Measurements from ENCODE around the gene SULT1A3. TPM values are rescaled to one million over a fixed set of nuclear protein-coding genes. Genes with fewer than 3 reads are reported as not detected.
"Not testable (repeated sequence)": the region's sequence is repeated elsewhere in the genome, so short reads cannot be mapped to it uniquely, and the experiment has no call there.

SULT1A3 gene
- total RNA-seq, 3 donors from 2014 or later = 37.1 to 96.5 (median 66.7) TPM

DNA sequence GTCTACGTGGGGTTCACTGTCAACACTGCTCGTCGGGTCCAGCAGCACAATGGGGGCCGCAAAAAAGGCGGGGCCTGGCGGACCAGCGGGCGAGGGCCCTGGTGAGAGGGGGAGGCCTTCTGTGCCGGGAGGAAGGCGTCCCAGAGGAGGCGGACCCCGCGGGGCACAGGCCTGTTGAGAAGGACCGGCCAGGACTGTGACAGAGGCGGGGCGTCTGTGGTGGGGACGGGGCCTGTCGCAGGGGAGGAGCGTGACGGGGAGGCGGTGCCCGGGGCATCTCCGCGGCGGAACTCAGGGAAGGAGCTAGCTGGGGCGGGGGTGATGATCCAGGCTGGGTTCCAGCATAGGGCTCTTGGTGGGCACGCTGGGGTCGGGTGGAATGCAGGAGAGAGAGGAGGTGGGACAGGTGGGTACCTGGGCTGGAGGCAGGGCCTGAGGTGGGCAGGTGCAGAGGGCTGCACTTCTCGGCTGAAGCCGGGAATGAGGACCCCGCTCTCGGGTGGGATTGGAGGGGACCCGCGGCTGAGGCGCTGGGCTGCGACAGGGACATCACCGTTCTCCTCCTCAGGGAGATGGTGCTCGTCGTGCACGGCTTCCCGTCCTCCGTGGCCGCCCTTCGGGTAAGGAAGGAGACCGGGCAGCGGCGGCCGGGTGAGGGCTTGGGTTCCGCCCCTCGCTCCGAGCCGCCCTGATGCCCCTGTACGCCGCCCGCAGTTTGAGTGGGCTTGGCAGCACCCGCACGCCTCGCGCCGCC lies 4.7 kb upstream of the SULT1A3 start:
- H3K9me3 ChIP-seq; intact Hi-C loops (cut with DNase I, micrococcal nuclease); H3K4me3 ChIP-seq; H3K36me3 ChIP-seq (ENCODE audit: low read depth); H3K4me1 ChIP-seq (ENCODE audit: low read depth): not testable (repeated sequence)
- ATAC-seq = peak; percentile 80
- peak in 2 of 3 donors; percentile 59 to 71 for DNase-seq

DNA sequence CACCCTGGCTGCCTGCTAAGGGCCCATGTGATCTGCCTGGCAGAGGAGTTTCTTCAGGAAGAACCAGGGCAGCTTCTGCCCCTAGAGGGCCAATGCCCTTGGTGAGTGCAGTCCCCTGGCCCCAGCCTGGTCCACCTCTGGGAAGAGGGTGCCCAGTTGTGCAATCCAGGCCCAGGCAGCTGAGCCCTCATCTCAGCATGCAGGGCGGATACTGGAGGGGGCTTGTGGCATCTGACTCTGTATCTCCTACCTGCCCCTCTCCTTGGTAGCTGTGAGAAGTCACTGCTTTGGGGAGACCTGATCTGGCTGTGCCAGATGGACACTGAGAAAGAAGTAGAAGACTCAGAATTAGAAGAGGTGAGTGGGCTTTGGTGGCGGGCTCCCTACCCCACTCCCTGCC lies 2.1 kb upstream of the SULT1A3 start:
- H3K4me3 ChIP-seq; H3K4me1 ChIP-seq (ENCODE audit: low read depth); H3K9me3 ChIP-seq; H3K36me3 ChIP-seq (ENCODE audit: low read depth); intact Hi-C loops (cut with DNase I, micrococcal nuclease); ATAC-seq: not testable (repeated sequence)
- DNase-seq = peak in 2 of 3 donors; percentile 2 to 36

DNA sequence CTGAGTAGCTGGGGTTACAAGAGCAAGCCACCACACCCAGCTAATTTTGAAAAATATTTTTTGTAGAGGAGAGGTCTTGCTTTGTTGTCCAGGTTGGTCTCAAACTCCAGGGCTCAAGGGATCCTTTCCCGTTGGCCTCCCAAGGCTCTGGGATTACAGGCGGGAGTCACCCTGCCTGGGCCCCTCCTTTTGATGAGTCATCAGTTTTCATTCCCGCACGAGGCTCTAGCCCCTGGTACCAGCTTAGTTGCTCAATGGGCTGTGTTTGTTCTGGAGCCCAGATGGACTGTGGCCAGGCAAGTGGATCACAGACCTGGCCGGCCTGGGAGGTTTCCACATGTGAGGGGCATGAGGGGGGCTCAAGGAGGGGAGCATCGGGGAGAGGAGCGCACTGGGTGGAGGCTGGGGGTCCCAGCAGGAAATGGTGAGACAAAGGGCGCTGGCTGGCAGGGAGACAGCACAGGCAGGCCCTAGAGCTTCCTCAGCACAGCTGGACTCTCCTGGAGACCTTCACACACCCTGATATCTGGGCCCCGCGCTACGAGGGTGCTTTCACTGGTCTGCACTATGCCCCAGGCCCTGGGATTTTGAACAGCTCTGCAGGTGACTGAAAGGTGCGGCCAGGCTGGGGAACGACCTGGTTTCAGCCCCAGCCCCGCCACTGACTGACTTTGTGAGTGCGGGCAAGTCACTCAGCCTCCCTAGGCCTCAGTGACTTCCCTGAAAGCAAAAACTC lies 721 bp downstream of the SULT1A3 start:
- H3K4me1 ChIP-seq (ENCODE audit: low read depth); H3K36me3 ChIP-seq (ENCODE audit: low read depth); H3K4me3 ChIP-seq; H3K9me3 ChIP-seq; DNase-seq; intact Hi-C loops (cut with DNase I, micrococcal nuclease): not testable (repeated sequence)
- peak; percentile 76 for ATAC-seq

DNA sequence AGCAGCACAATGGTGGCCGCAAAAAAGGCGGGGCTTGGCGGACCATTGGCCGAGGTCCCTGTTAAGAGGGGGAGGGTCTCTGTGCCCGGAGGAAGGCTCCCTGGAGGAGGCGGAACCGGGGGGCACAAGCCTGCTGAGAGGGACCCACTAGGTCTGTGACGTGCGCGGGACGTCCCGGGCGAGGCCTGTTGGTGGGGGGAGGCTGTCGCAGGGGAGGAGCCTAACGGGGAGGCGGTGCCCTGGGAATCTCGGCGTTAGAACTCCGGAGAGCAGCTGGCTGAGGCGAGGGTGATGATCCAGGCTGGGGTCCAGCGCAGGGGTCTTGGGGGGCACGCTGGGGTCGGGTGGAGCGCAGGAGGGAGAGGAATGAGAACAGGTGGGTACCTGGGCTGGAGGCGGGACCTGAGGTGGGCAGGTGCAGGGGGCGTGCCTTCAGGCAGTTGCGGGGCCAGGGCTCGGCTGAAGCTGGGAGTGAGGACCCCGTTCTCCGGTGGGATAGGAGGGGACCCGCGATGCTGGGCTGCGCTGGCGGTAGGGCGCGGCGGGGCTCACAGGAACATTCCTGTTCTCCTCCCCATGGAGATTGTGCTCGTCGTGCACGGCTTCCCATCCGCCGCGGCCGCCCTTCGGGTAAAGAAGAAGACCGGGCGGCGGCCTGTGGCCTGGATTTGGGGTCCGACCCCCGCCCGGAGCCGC lies 6.6 kb downstream of the SULT1A3 start:
- H3K4me3 ChIP-seq; intact Hi-C loops (cut with DNase I, micrococcal nuclease); H3K9me3 ChIP-seq; H3K4me1 ChIP-seq (ENCODE audit: low read depth); H3K36me3 ChIP-seq (ENCODE audit: low read depth): not testable (repeated sequence)
- ATAC-seq = peak; percentile 69
- DNase-seq = peak; percentile 32 to 58 (median 54)

DNA sequence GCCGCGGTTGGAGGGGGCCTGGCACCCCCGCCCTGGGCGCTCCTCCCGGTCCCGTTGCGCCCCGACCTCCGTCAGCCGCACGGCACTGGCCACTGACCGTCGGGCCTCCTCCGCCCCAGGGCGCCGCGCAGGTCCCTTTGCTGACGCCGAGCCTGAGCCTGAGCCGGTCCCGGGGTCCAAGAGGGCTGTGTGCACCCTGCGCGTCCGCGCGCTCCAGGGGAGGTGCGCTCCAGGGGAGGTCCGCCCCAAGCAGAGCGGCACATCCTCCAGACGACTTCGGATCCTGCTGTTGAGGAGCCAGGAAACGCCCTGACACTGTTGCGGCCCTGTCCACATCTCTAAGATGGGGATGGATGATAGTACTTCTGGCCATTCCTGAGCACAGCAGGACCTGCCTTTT lies 7.2 kb downstream of the SULT1A3 start:
- ATAC-seq = peak; percentile 49
- H3K4me1 ChIP-seq (ENCODE audit: low read depth); H3K36me3 ChIP-seq (ENCODE audit: low read depth); DNase-seq; H3K4me3 ChIP-seq; intact Hi-C loops (cut with DNase I, micrococcal nuclease); H3K9me3 ChIP-seq: not testable (repeated sequence)

DNA sequence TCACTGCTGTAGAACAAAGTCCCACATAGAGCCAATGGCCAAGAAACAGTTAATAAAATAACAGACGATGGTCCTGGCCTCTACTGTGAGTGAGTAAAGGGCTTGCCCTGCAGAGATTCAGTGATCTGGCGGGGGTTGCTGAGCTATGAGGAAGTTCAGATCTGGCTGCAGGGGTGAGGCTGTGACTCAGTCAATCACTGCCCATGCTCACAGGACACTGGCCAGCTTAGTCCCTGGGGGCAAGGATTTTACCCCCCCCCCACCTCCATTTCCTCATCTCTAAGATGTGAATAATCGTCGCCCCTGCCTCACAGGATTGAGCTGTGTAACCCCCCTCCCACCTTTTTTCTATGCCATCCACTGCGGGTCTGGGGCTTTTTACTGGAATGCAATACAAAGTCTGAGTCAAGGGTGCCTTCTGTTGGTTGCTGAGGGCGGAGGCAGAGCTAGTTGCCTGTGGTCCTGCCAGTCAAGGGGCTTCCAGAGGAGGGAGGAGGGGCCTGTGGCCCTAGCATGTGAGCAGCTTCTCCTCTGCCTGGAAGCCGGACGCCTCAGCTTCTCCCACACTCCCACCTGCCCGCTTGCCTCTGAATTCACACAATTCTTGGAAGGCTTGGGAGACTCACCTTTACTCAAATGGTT lies 8.1 kb downstream of the SULT1A3 start:
- ATAC-seq = peak; percentile 66

GRCh38 chr16:30209032-30209431 lies 10.0 kb downstream of the SULT1A3 start:
- DNase-seq (peak in 2 of 3 donors; percentile 77 to 87), ATAC-seq (peak; percentile 74)
- not testable (repeated sequence) for H3K4me1 ChIP-seq (ENCODE audit: low read depth)

More for the DNA sequence above, 8.1 kb downstream of the SULT1A3 start:
- H3K4me1 ChIP-seq (ENCODE audit: low read depth); intact Hi-C loops (cut with DNase I, micrococcal nuclease); H3K4me3 ChIP-seq; H3K36me3 ChIP-seq (ENCODE audit: low read depth); H3K9me3 ChIP-seq: not testable (repeated sequence)
- peak; percentile 24 to 52 (median 43) for DNase-seq

DNA sequence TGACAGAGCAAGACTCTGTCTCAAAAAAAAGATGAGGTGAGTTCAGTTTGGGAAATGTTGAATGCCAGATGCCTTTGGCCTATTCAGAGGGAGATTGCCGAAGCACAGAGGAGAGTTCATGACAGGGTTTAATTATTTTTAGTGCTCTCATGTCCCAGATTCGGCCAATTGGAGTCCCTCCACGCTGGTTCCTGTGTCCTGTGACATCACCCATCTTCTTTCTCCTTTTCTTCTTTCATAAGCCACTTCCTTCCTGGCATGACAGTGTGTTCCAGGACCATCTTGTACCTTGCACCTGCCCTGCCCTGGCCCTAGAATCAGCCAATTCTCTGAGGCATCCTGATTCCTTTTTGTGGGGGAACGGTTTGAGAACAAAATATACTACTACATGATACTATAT lies 12.4 kb downstream of the SULT1A3 start:
- peak; percentile 17 for ATAC-seq
- H3K4me3 ChIP-seq; H3K36me3 ChIP-seq (ENCODE audit: low read depth); H3K4me1 ChIP-seq (ENCODE audit: low read depth); DNase-seq; intact Hi-C loops (cut with DNase I, micrococcal nuclease); H3K9me3 ChIP-seq: not testable (repeated sequence)

More at GRCh38 chr16:30209032-30209431, 10.0 kb downstream of the SULT1A3 start:
- H3K9me3 ChIP-seq; intact Hi-C loops (cut with DNase I, micrococcal nuclease); H3K36me3 ChIP-seq (ENCODE audit: low read depth); H3K4me3 ChIP-seq: not testable (repeated sequence)

DNA sequence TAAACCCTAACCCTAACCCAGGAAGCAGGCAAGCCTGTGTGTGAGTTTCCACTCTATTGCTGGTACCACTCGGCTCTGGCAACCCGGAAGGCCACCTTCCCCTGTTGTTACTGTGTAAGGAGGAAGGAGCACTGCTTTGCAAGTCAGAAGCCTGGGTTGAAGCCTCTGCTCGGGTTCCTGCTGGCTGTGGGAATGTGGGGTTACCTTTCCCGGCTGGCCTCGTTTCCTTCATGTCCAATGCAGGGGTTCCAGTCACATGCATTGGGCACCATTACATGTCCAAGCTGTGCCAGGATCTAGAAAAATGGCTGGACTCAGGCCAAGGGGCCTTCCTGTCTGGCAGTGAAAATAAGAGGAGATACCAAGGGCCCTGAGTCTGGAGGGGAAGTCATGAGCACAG lies 18.0 kb downstream of the SULT1A3 start:
- H3K4me3 ChIP-seq; intact Hi-C loops (cut with DNase I, micrococcal nuclease); ATAC-seq; H3K36me3 ChIP-seq (ENCODE audit: low read depth); H3K9me3 ChIP-seq; H3K4me1 ChIP-seq (ENCODE audit: low read depth): not testable (repeated sequence)
- peak in 2 of 3 donors; percentile 16 to 17 for DNase-seq

DNA sequence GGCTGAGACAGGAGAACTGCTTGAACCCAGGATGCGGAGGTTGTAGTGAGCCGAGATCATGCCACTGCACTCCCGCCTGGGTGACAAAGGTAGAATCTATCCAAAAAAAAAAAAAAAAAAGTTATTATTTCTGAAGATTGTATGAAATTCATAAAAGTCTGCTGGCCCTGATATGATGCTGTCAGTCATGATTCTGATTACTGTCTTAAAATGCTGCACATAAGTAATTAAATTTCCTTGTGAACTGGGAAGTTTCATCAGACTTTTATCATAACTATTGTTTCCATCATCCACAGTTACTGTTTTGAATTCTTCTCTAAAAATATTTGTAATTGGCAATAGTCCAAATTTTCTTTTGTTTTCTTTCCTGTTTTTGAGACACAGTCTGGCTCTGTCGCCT lies 49.3 kb downstream of the SULT1A3 start, which contains the start of gene NPIPB13:
TSS of gene NPIPB13 (minus strand) at position 101 of the 400 bp plus-strand sequence. CDS start 2,906 bp downstream, outside the sequence.
- intact Hi-C loops (cut with DNase I, micrococcal nuclease); H3K36me3 ChIP-seq (ENCODE audit: low read depth); H3K4me1 ChIP-seq (ENCODE audit: low read depth); H3K9me3 ChIP-seq; H3K4me3 ChIP-seq; DNase-seq; ATAC-seq: not testable (repeated sequence)

Other genes starting within 250 kb of the SULT1A3 start
- gene TMEM219, start 237.2 kb upstream of the SULT1A3 start, total RNA-seq = 100 to 1,000 TPM; 116 to 209 (median 130) TPM
- gene TAOK2, start 225.4 kb upstream of the SULT1A3 start, total RNA-seq = 10 to 100 TPM; 46.6 to 53.4 (median 50.5) TPM
- gene HIRIP3, start 203.6 kb upstream of the SULT1A3 start, total RNA-seq = 10 to 100 TPM; 11.3 to 21.3 (median 11.9) TPM
- 10 to 100 TPM; 71.2 to 79.5 (median 78.4) TPM for gene INO80E, start 203.0 kb upstream of the SULT1A3 start, total RNA-seq
- gene DOC2A, start 188.2 kb upstream of the SULT1A3 start, total RNA-seq = 10 to 100 TPM in 1 of 3 donors, 1 to 10 TPM in 2; 5.2 to 16.8 (median 7.5) TPM
- gene C16orf92, start 176.1 kb upstream of the SULT1A3 start, total RNA-seq = not detected
- gene TLCD3B, start 168.0 kb upstream of the SULT1A3 start, total RNA-seq = under 1 TPM in 2 of 3 donors, not detected in 1; 0.38 to 0.46 TPM
- 1,000 to 10,000 TPM; 1,235 to 2,016 (median 1,778) TPM for gene ALDOA, start 133.5 kb upstream of the SULT1A3 start, total RNA-seq
- 100 to 1,000 TPM in 2 of 3 donors, 10 to 100 TPM in 1; 71.7 to 109 (median 102) TPM for gene PPP4C, start 123.3 kb upstream of the SULT1A3 start, total RNA-seq
- 1 to 10 TPM in 1 of 3 donors, under 1 TPM in 2; 0.63 to 1.9 (median 0.90) TPM for gene TBX6, start 107.3 kb upstream of the SULT1A3 start, total RNA-seq
- gene YPEL3, start 103.0 kb upstream of the SULT1A3 start, total RNA-seq = 10 to 100 TPM; 30.5 to 78.4 (median 69.3) TPM
- 10 to 100 TPM; 29.6 to 75.3 (median 51.7) TPM for gene GDPD3, start 85.7 kb upstream of the SULT1A3 start, total RNA-seq
- 100 to 1,000 TPM; 200 to 378 (median 285) TPM for gene MAPK3, start 76.0 kb upstream of the SULT1A3 start, total RNA-seq
- gene CORO1A, start 15.7 kb upstream of the SULT1A3 start, total RNA-seq = 10 to 100 TPM; 24.2 to 42.0 (median 25.2) TPM
- 100 to 1,000 TPM in 2 of 3 donors, 10 to 100 TPM in 1; 67.8 to 187 (median 152) TPM for gene BOLA2B, start 5.6 kb upstream of the SULT1A3 start, total RNA-seq
- 100 to 1,000 TPM in 1 of 3 donors, 10 to 100 TPM in 2; 52.8 to 100 (median 68.0) TPM for gene SLX1A, start 5.4 kb upstream of the SULT1A3 start, total RNA-seq
- gene NPIPB13, start 49.2 kb downstream of the SULT1A3 start, total RNA-seq = 10 to 100 TPM; 15.3 to 28.5 (median 21.7) TPM
- 10 to 100 TPM; 53.4 to 57.9 (median 53.5) TPM for gene CD2BP2, start 156.1 kb downstream of the SULT1A3 start, total RNA-seq
- gene TBC1D10B, start 171.2 kb downstream of the SULT1A3 start, total RNA-seq = 10 to 100 TPM; 46.4 to 48.8 (median 47.5) TPM
- 1 to 10 TPM in 2 of 3 donors, not detected in 1; 1.1 to 1.6 TPM for gene MYL11, start 175.5 kb downstream of the SULT1A3 start, total RNA-seq
- 1 to 10 TPM; 5.6 to 6.1 (median 6.0) TPM for gene SEPTIN1, start 183.3 kb downstream of the SULT1A3 start, total RNA-seq
- gene ZNF48, start 196.2 kb downstream of the SULT1A3 start, total RNA-seq = 10 to 100 TPM in 1 of 3 donors, 1 to 10 TPM in 2; 6.5 to 13.7 (median 6.6) TPM
- gene ZNF771, start 208.4 kb downstream of the SULT1A3 start, total RNA-seq = 10 to 100 TPM in 1 of 3 donors, 1 to 10 TPM in 2; 3.8 to 11.6 (median 4.3) TPM
- gene DCTPP1, start 230.8 kb downstream of the SULT1A3 start, total RNA-seq = 10 to 100 TPM; 43.7 to 95.8 (median 89.1) TPM
- gene SEPHS2, start 246.6 kb downstream of the SULT1A3 start, total RNA-seq = 100 to 1,000 TPM; 107 to 185 (median 142) TPM